ENCODE results near the gene H2AZ1.

DNA sequence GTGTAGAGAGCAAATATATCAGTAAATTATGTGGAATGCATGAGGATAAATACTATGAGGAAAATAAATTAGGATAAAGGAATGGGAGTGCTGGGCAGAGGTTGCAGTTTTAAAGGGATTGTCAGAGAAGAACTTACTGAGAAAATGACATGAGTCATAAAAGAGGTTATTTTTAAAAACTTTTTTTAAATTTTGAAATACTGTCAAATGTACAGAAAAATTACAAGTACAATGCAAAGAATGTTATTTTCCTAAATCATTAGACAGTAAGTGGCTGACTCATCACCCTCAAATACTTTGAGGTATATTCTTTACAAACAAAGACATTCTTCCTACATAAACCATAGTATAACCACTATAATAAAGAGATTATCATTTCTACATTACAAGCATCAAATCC lies 29.8 kb upstream of the H2AZ1 start:
- TF ChIP-seq, protein P1, sequence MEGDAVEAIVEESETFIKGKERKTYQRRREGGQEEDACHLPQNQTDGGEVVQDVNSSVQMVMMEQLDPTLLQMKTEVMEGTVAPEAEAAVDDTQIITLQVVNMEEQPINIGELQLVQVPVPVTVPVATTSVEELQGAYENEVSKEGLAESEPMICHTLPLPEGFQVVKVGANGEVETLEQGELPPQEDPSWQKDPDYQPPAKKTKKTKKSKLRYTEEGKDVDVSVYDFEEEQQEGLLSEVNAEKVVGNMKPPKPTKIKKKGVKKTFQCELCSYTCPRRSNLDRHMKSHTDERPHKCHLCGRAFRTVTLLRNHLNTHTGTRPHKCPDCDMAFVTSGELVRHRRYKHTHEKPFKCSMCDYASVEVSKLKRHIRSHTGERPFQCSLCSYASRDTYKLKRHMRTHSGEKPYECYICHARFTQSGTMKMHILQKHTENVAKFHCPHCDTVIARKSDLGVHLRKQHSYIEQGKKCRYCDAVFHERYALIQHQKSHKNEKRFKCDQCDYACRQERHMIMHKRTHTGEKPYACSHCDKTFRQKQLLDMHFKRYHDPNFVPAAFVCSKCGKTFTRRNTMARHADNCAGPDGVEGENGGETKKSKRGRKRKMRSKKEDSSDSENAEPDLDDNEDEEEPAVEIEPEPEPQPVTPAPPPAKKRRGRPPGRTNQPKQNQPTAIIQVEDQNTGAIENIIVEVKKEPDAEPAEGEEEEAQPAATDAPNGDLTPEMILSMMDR (IDR thresholded peaks at IDR 0.05): no peak
- no peak for TF ChIP-seq ZFX (IDR thresholded peaks at IDR 0.05; ENCODE audit: borderline replicate concordance)

All from 22Rv1 (cell line).